ENCODE results near the gene TRIO.

TRIO gene

GRCh38 chr5:14357441-14357840 is 214.3 kb downstream of the TRIO start:
- POLR2A ChIA-PET: no interaction called here
- no peak for DNase-seq (ENCODE audit: extremely low spot score)
- CTCF ChIA-PET: interaction anchor here (1.1 to 2.4 kb wide), 5 partner anchors 10 to 370 kb away, joined by 3 to 10 read pairs (median 5); no protein-coding TSS in a partner anchor
- no peak for TF ChIP-seq CTCF (IDR thresholded peaks at IDR 0.05; ENCODE audit: control extremely low read depth, extremely low read depth, low read depth, missing control alignments)

GRCh38 chr5:14357851-14358250 is 214.7 kb downstream of the TRIO start:
- ChIA-PET POLR2A (no interaction called here), CTCF (interaction anchor here (1.4 to 2.0 kb wide), 2 partner anchors 10 to 370 kb away, joined by 3 to 7 read pairs; no protein-coding TSS in a partner anchor)
- no peak for TF ChIP-seq CTCF (IDR thresholded peaks at IDR 0.05; ENCODE audit: control extremely low read depth, extremely low read depth, low read depth, missing control alignments)
- no peak for DNase-seq (ENCODE audit: extremely low spot score)

- ChIA-PET POLR2A (no interaction called here), CTCF (interaction anchor here (1.4 to 2.0 kb wide), 2 partner anchors 9 to 290 kb away, joined by 6 to 7 read pairs; no protein-coding TSS in a partner anchor)
- TF ChIP-seq CTCF (IDR thresholded peaks at IDR 0.05; ENCODE audit: control extremely low read depth, extremely low read depth, low read depth, missing control alignments): no peak
- no peak for DNase-seq (ENCODE audit: extremely low spot score)
Observed at GRCh38 chr5:14358536-14358935, 215.4 kb downstream of the TRIO start.

GRCh38 chr5:14359069-14360043 is 216.2 kb downstream of the TRIO start:
- no peak for TF ChIP-seq CTCF (IDR thresholded peaks at IDR 0.05; ENCODE audit: control extremely low read depth, extremely low read depth, low read depth, missing control alignments)
- CTCF ChIA-PET: interaction anchor here (1.0 to 3.2 kb wide), 4 partner anchors 8 to 289 kb away, joined by 3 to 15 read pairs (median 6); no protein-coding TSS in a partner anchor
- no peak for DNase-seq (ENCODE audit: extremely low spot score)
- POLR2A ChIA-PET: no interaction called here

GRCh38 chr5:14362491-14362890 is 219.3 kb downstream of the TRIO start:
- DNase-seq (ENCODE audit: extremely low spot score): no peak
- no peak for TF ChIP-seq CTCF (IDR thresholded peaks at IDR 0.05; ENCODE audit: control extremely low read depth, extremely low read depth, low read depth, missing control alignments)
- ChIA-PET POLR2A (no interaction called here), CTCF (interaction anchor here (1.5 to 4.3 kb wide), 4 partner anchors 10 to 286 kb away, joined by 6 to 25 read pairs (median 14); no protein-coding TSS in a partner anchor)

GRCh38 chr5:14364096-14364495 is 221.0 kb downstream of the TRIO start:
- DNase-seq (ENCODE audit: extremely low spot score): no peak
- no peak for TF ChIP-seq CTCF (IDR thresholded peaks at IDR 0.05; ENCODE audit: control extremely low read depth, extremely low read depth, low read depth, missing control alignments)
- ChIA-PET POLR2A (no interaction called here), CTCF (interaction anchor here (0.6 to 4.3 kb wide), 7 partner anchors 9 to 372 kb away, joined by 3 to 25 read pairs (median 4); no protein-coding TSS in a partner anchor)
